Measurements from ENCODE around the gene PBOV1. TPM values are rescaled to one million over a fixed set of nuclear protein-coding genes. Genes with fewer than 3 reads are reported as not detected.

Gene PBOV1
- total RNA-seq, 1 experiment from 2014 or later = not detected

DNA sequence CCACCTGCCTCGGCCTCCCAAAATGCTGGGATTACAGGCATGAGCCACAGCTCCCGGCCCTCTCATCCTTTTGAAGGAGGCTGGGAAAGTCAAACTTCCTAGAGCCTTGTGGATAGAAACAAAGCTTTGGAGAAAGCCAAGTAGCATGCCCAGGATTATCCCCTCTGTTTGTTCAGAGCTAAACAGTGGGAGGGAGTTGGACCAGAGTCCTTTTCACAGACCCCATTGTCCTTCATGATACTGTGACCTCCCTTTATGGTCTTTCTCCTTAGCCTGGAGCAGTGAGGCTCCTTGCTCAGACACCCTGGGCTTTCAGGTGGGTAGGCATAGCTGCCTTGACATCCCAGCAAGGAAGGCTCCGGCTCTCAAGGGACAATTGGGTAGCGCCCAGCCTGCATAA is 31.1 kb downstream of the PBOV1 start:
- Histone ChIP-seq H3K4me3 (replicated peaks in 1 of 2; ENCODE audit: low read depth in 1 of 2, low read length in 2 of 2) (no peak overlapping the region), H3K4me1 (ENCODE audit: control insufficient read depth in 1 of 2, insufficient read depth in 2 of 2, low read length in 2 of 2) (no peaks in the 10 kb centered on the region), H3K4me2 (ENCODE audit: low read length) (no peak overlapping the region), H3K36me3 (ENCODE audit: control insufficient read depth in 1 of 2, insufficient read depth in 2 of 2, low read length in 2 of 2) (no peaks in the 10 kb centered on the region), H3K9me3 (ENCODE audit: control insufficient read depth in 1 of 2, insufficient read depth in 1 of 2, low read depth in 1 of 2, low read length in 2 of 2) (no peaks in the 10 kb centered on the region), H3K27me3 (ENCODE audit: insufficient read depth, low read length) (no peaks in the 10 kb centered on the region), H4K20me1 (ENCODE audit: insufficient read depth) (no peaks in the 10 kb centered on the region), H3K79me2 (ENCODE audit: insufficient read depth, low read length) (no peaks in the 10 kb centered on the region), H3K27ac (ENCODE audit: low read depth, low read length) (no peak overlapping the region), H2AFZ (ENCODE audit: low read depth, low read length, poor library complexity, severe bottlenecking) (no peak overlapping the region), H3K9ac (ENCODE audit: low read length) (no peak overlapping the region), H3K9me2 (ENCODE audit: insufficient read depth) (no peaks in the 10 kb centered on the region)
- DNase-seq (ENCODE audit: low read depth, low spot score) = no peak
- CTCF ChIA-PET = no interaction called here
- RAD21 ChIA-PET (ENCODE audit: low non-redundant PET in 1 of 2, low total read pairs in 2 of 2, uncharacterized antibody in 2 of 2, unreplicated experiment in 2 of 2) = no interaction called here
- intact Hi-C loops (cut with micrococcal nuclease) = no loop called here
- ATAC-seq = no peak
- TF ChIP-seq EGR1 (IDR thresholded peaks at IDR 0.05; ENCODE audit: low read depth) = no peak
- no peak for TF ChIP-seq CBX3 (IDR thresholded peaks at IDR 0.05; ENCODE audit: low read depth)
- no peak for TF ChIP-seq CTCF (IDR thresholded peaks at IDR 0.05 in 2 of 3, conservative IDR thresholded peaks at IDR 0.05 in 1 of 3; ENCODE audit: borderline replicate concordance in 1 of 3, insufficient read depth in 1 of 3, low read depth in 2 of 3, low read length in 2 of 3)
- TF ChIP-seq POLR2A (IDR thresholded peaks at IDR 0.05; ENCODE audit: borderline replicate concordance, extremely low read depth, insufficient read depth, insufficient read length) = no peak
- TF ChIP-seq EZH2phosphoT487 (IDR thresholded peaks at IDR 0.05; ENCODE audit: borderline replicate concordance) = no peak
- TF ChIP-seq CEBPB (IDR thresholded peaks at IDR 0.05; ENCODE audit: low read depth) = no peak
- TF ChIP-seq ZNF274 (IDR thresholded peaks at IDR 0.05; ENCODE audit: low read depth, low read length) = no peak
- no peak for TF ChIP-seq SIN3A (IDR thresholded peaks at IDR 0.05; ENCODE audit: low read depth)
- TF ChIP-seq SRF (IDR thresholded peaks at IDR 0.05; ENCODE audit: low read depth) = no peak
- TF ChIP-seq ZBTB33 (IDR thresholded peaks at IDR 0.05; ENCODE audit: extremely low read depth, insufficient replicate concordance, low read length) = no peak
- POLR2A ChIA-PET = no interaction called here
- BruUV-seq (replicated peaks) = no TSS peak
